ENCODE measurements around the gene HMGXB3. TPM values are rescaled to one million over a fixed set of nuclear protein-coding genes. Genes with fewer than 3 reads are reported as not detected.

Gene HMGXB3
- total RNA-seq, 4 donors from 2014 or later, result 47.7 to 58.2 (median 55.3) TPM

DNA sequence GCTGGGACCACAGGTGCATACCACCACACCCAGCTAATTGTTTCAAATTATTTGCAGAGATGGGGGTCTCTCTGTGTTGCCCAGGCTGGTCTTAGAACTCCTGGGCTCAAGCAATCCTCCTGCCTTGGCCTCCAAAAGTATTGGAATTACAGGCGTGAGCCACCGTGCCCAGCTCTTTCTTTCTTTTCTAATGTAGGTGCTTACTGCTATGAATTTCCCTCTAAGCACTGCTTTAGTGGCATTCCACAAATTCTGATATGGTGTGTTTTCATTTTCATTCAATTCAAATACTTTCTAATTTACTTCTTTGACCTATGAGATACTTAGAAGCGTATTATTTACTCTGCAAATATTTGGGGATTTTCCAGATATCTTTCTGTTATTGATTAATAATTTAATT, 14.9 kb downstream of the HMGXB3 start:
- no peak for DNase-seq (ENCODE audit: low spot score in 2 of 2)
- no peaks in the 10 kb centered on the region for H3K27me3 ChIP-seq
- no peaks in the 10 kb centered on the region for H3K4me1 ChIP-seq
- peaks cover 5 to 100% (median 10%) of the 10 kb centered on the region in 3 donors for H3K36me3 ChIP-seq
- no peak overlapping the region for H3K27ac ChIP-seq
- TF ChIP-seq EP300 (IDR thresholded peaks at IDR 0.05) (no peak), CTCF (IDR thresholded peaks at IDR 0.05) (no peak), POLR2A (IDR thresholded peaks at IDR 0.05) (no peak)
- peaks cover 0 to 7% (median 0%) of the 10 kb centered on the region in 4 donors for H3K9me3 ChIP-seq
- WGBS, 2 donors, result 96 to 98% methylated on average over 3 of the region's 3 CpGs
- no peak overlapping the region for H3K4me3 ChIP-seq

DNA sequence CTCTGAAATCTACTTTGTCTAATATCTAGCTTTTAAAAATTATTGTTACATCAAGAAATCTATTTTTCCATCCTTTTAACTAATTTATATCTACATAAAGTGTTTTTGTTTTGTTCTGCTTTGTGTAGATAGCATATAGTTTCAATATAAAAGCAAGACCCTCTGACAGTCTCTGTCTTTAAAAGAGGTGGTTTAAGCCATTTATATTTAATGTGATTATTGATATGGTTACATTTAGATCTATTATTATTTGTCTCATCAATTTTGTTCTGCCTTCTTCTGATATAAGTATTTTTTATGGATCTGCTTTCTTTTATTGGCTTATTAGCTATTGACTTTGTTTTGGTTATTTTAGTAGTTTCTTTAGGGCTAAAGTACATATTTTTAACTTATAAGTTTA, 16.0 kb downstream of the HMGXB3 start:
- H3K27ac ChIP-seq, result no peak overlapping the region
- peaks cover 5 to 95% (median 10%) of the 10 kb centered on the region in 3 donors for H3K36me3 ChIP-seq
- H3K9me3 ChIP-seq, result peaks cover 0 to 7% (median 0%) of the 10 kb centered on the region in 4 donors
- H3K27me3 ChIP-seq, result no peaks in the 10 kb centered on the region
- H3K4me3 ChIP-seq, result no peak overlapping the region
- peaks cover 0 to 9% (median 4%) of the 10 kb centered on the region in 4 donors for H3K4me1 ChIP-seq
- no peak for DNase-seq (ENCODE audit: low spot score in 2 of 2)
- TF ChIP-seq EP300 (IDR thresholded peaks at IDR 0.05) (no peak), CTCF (IDR thresholded peaks at IDR 0.05) (no peak)

DNA sequence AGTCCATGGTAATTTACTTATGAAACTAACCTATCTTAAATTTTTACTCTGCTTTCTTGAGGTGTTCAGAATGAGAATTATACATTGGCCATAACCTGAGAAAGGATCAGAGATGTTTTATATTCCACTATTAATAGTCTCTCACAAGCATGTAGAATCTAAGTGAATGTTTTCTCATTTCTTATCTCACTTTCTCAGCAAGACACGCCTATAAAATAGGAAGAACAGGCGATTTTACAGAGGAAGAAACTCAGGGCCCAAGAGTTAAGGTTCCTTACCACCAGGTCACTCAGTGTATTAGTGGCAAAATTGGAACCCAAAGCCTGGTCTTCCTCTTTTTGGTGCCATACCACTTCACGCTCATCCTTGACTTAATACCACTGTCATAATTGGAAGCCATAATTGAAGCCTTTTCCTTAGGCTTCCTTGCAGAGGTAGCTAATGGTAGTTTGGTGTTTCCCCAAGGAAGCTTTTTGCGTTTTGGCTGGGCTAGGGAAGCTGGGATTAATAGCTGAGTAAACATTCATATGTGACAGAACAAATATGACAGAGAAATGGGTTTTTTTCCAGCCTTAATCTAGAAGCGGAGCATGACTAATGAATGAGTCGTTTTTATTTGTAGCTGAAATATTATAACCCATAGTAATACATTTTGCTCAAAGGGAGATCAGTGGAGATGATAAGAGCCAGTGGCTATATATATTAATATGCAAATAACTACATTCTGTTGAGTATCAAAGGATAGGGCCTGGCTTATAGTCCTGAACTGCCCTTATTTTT, 16.9 kb downstream of the HMGXB3 start:
- Histone ChIP-seq H3K27me3 (no peaks in the 10 kb centered on the region), H3K4me3 (no peak overlapping the region), H3K4me1 (peaks cover 0 to 17% (median 7%) of the 10 kb centered on the region in 4 donors), H3K36me3 (peaks cover 2 to 89% (median 10%) of the 10 kb centered on the region in 3 donors), H3K27ac (no peak overlapping the region), H3K9me3 (peaks cover 0 to 7% (median 0%) of the 10 kb centered on the region in 4 donors)
- no peak for TF ChIP-seq CTCF (IDR thresholded peaks at IDR 0.05)
- TF ChIP-seq EP300 (IDR thresholded peaks at IDR 0.05), result no peak
- TF ChIP-seq POLR2A (IDR thresholded peaks at IDR 0.05), result no peak
- WGBS, 2 donors, result 85 to 88% methylated on average over 6 of the region's 6 CpGs
- no peak for DNase-seq (ENCODE audit: low spot score in 2 of 2)

- Histone ChIP-seq H3K36me3 (peaks cover 0 to 78% (median 5%) of the 10 kb centered on the region in 3 donors), H3K9me3 (peaks cover 0 to 5% (median 0%) of the 10 kb centered on the region in 4 donors), H3K27ac (peak overlapping the region in 1 of 4 donors; percentile 77), H3K4me3 (no peak overlapping the region), H3K4me1 (peaks cover 0 to 28% (median 10%) of the 10 kb centered on the region in 4 donors), H3K27me3 (no peaks in the 10 kb centered on the region)
- DNase-seq (ENCODE audit: low spot score in 2 of 2), result no peak
- WGBS, 2 donors, result 85 to 91% methylated on average over 1 of the region's 1 CpG
- TF ChIP-seq EP300 (IDR thresholded peaks at IDR 0.05) (no peak), POLR2A (IDR thresholded peaks at IDR 0.05) (no peak), CTCF (IDR thresholded peaks at IDR 0.05) (no peak)
Observed at GRCh38 chr5:150020249-150020648, 19.7 kb downstream of the HMGXB3 start.

- TF ChIP-seq POLR2A (IDR thresholded peaks at IDR 0.05), result no peak
- no peak for TF ChIP-seq EP300 (IDR thresholded peaks at IDR 0.05)
- TF ChIP-seq CTCF (IDR thresholded peaks at IDR 0.05), result no peak
- H3K4me3 ChIP-seq, result no peak overlapping the region
- H3K9me3 ChIP-seq, result no peaks in the 10 kb centered on the region
- peak overlapping the region in 2 of 4 donors; percentile 66 to 77 for H3K27ac ChIP-seq
- WGBS, 2 donors, result 73 to 84% methylated on average over 13 of the region's 13 CpGs
- DNase-seq (ENCODE audit: low spot score in 2 of 2), result no peak
- H3K36me3 ChIP-seq, result peaks cover 0 to 78% (median 5%) of the 10 kb centered on the region in 3 donors
- peaks cover 0 to 28% (median 10%) of the 10 kb centered on the region in 4 donors for H3K4me1 ChIP-seq
- no peaks in the 10 kb centered on the region for H3K27me3 ChIP-seq
Observed at GRCh38 chr5:150021491-150022157, 21.1 kb downstream of the HMGXB3 start.

All from tibial nerve (tissue), 4 donors.